ENCODE results near the gene HABP4. TPM values are rescaled to one million over a fixed set of nuclear protein-coding genes. Genes with fewer than 3 reads are reported as not detected.

HABP4 gene
- total and polyA plus RNA-seq, 9 of the 15 experiments (the other 6 are each of a cell fraction or from before 2014, with no cell fraction given), result 0.38 to 2.4 (median 1.9) TPM

DNA sequence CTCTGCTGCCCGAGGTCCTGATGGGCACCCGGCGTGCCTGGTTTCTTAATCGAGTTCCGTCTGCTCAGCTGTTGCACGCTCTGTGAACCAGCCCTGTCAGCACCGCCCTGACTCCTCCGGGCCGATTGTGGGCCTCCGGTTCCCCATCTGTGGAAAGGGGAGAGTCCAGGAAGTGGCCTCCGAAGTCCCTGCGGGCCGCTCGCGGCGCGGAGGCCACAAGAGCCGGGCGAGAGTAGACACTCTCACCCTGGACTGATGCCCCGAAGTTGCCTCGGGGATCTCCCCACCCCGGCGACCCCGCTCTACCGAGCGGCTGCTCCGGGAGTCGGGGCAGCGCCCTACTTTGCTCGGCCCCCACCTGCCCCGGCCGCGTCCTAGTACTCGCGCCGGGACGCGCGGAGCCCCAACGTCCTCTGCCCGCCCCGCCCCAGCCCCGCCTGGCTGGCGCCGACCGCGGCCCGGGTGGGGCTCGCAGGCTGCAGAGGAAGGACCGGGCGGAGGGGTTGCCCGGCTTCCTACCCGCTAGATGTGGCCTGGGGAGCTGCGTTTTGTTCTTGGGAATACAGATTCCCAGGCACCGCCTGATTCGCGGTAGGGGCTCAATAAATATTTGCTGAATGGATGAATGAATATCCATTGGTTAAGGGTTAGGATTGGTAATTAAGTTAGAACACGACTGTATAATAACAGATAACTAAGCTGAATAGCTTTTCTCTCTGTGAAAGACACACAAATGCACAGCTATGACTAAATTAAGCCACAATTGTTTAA lies 30.9 kb upstream of the HABP4 start (continued):
- TF ChIP-seq, protein P1, sequence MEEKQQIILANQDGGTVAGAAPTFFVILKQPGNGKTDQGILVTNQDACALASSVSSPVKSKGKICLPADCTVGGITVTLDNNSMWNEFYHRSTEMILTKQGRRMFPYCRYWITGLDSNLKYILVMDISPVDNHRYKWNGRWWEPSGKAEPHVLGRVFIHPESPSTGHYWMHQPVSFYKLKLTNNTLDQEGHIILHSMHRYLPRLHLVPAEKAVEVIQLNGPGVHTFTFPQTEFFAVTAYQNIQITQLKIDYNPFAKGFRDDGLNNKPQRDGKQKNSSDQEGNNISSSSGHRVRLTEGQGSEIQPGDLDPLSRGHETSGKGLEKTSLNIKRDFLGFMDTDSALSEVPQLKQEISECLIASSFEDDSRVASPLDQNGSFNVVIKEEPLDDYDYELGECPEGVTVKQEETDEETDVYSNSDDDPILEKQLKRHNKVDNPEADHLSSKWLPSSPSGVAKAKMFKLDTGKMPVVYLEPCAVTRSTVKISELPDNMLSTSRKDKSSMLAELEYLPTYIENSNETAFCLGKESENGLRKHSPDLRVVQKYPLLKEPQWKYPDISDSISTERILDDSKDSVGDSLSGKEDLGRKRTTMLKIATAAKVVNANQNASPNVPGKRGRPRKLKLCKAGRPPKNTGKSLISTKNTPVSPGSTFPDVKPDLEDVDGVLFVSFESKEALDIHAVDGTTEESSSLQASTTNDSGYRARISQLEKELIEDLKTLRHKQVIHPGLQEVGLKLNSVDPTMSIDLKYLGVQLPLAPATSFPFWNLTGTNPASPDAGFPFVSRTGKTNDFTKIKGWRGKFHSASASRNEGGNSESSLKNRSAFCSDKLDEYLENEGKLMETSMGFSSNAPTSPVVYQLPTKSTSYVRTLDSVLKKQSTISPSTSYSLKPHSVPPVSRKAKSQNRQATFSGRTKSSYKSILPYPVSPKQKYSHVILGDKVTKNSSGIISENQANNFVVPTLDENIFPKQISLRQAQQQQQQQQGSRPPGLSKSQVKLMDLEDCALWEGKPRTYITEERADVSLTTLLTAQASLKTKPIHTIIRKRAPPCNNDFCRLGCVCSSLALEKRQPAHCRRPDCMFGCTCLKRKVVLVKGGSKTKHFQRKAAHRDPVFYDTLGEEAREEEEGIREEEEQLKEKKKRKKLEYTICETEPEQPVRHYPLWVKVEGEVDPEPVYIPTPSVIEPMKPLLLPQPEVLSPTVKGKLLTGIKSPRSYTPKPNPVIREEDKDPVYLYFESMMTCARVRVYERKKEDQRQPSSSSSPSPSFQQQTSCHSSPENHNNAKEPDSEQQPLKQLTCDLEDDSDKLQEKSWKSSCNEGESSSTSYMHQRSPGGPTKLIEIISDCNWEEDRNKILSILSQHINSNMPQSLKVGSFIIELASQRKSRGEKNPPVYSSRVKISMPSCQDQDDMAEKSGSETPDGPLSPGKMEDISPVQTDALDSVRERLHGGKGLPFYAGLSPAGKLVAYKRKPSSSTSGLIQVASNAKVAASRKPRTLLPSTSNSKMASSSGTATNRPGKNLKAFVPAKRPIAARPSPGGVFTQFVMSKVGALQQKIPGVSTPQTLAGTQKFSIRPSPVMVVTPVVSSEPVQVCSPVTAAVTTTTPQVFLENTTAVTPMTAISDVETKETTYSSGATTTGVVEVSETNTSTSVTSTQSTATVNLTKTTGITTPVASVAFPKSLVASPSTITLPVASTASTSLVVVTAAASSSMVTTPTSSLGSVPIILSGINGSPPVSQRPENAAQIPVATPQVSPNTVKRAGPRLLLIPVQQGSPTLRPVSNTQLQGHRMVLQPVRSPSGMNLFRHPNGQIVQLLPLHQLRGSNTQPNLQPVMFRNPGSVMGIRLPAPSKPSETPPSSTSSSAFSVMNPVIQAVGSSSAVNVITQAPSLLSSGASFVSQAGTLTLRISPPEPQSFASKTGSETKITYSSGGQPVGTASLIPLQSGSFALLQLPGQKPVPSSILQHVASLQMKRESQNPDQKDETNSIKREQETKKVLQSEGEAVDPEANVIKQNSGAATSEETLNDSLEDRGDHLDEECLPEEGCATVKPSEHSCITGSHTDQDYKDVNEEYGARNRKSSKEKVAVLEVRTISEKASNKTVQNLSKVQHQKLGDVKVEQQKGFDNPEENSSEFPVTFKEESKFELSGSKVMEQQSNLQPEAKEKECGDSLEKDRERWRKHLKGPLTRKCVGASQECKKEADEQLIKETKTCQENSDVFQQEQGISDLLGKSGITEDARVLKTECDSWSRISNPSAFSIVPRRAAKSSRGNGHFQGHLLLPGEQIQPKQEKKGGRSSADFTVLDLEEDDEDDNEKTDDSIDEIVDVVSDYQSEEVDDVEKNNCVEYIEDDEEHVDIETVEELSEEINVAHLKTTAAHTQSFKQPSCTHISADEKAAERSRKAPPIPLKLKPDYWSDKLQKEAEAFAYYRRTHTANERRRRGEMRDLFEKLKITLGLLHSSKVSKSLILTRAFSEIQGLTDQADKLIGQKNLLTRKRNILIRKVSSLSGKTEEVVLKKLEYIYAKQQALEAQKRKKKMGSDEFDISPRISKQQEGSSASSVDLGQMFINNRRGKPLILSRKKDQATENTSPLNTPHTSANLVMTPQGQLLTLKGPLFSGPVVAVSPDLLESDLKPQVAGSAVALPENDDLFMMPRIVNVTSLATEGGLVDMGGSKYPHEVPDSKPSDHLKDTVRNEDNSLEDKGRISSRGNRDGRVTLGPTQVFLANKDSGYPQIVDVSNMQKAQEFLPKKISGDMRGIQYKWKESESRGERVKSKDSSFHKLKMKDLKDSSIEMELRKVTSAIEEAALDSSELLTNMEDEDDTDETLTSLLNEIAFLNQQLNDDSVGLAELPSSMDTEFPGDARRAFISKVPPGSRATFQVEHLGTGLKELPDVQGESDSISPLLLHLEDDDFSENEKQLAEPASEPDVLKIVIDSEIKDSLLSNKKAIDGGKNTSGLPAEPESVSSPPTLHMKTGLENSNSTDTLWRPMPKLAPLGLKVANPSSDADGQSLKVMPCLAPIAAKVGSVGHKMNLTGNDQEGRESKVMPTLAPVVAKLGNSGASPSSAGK (IDR thresholded peaks at IDR 0.05), result no peak
- TF ChIP-seq, protein P2, sequence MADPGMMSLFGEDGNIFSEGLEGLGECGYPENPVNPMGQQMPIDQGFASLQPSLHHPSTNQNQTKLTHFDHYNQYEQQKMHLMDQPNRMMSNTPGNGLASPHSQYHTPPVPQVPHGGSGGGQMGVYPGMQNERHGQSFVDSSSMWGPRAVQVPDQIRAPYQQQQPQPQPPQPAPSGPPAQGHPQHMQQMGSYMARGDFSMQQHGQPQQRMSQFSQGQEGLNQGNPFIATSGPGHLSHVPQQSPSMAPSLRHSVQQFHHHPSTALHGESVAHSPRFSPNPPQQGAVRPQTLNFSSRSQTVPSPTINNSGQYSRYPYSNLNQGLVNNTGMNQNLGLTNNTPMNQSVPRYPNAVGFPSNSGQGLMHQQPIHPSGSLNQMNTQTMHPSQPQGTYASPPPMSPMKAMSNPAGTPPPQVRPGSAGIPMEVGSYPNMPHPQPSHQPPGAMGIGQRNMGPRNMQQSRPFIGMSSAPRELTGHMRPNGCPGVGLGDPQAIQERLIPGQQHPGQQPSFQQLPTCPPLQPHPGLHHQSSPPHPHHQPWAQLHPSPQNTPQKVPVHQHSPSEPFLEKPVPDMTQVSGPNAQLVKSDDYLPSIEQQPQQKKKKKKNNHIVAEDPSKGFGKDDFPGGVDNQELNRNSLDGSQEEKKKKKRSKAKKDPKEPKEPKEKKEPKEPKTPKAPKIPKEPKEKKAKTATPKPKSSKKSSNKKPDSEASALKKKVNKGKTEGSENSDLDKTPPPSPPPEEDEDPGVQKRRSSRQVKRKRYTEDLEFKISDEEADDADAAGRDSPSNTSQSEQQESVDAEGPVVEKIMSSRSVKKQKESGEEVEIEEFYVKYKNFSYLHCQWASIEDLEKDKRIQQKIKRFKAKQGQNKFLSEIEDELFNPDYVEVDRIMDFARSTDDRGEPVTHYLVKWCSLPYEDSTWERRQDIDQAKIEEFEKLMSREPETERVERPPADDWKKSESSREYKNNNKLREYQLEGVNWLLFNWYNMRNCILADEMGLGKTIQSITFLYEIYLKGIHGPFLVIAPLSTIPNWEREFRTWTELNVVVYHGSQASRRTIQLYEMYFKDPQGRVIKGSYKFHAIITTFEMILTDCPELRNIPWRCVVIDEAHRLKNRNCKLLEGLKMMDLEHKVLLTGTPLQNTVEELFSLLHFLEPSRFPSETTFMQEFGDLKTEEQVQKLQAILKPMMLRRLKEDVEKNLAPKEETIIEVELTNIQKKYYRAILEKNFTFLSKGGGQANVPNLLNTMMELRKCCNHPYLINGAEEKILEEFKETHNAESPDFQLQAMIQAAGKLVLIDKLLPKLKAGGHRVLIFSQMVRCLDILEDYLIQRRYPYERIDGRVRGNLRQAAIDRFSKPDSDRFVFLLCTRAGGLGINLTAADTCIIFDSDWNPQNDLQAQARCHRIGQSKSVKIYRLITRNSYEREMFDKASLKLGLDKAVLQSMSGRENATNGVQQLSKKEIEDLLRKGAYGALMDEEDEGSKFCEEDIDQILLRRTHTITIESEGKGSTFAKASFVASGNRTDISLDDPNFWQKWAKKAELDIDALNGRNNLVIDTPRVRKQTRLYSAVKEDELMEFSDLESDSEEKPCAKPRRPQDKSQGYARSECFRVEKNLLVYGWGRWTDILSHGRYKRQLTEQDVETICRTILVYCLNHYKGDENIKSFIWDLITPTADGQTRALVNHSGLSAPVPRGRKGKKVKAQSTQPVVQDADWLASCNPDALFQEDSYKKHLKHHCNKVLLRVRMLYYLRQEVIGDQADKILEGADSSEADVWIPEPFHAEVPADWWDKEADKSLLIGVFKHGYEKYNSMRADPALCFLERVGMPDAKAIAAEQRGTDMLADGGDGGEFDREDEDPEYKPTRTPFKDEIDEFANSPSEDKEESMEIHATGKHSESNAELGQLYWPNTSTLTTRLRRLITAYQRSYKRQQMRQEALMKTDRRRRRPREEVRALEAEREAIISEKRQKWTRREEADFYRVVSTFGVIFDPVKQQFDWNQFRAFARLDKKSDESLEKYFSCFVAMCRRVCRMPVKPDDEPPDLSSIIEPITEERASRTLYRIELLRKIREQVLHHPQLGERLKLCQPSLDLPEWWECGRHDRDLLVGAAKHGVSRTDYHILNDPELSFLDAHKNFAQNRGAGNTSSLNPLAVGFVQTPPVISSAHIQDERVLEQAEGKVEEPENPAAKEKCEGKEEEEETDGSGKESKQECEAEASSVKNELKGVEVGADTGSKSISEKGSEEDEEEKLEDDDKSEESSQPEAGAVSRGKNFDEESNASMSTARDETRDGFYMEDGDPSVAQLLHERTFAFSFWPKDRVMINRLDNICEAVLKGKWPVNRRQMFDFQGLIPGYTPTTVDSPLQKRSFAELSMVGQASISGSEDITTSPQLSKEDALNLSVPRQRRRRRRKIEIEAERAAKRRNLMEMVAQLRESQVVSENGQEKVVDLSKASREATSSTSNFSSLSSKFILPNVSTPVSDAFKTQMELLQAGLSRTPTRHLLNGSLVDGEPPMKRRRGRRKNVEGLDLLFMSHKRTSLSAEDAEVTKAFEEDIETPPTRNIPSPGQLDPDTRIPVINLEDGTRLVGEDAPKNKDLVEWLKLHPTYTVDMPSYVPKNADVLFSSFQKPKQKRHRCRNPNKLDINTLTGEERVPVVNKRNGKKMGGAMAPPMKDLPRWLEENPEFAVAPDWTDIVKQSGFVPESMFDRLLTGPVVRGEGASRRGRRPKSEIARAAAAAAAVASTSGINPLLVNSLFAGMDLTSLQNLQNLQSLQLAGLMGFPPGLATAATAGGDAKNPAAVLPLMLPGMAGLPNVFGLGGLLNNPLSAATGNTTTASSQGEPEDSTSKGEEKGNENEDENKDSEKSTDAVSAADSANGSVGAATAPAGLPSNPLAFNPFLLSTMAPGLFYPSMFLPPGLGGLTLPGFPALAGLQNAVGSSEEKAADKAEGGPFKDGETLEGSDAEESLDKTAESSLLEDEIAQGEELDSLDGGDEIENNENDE (IDR thresholded peaks at IDR 0.05; ENCODE audit: low read depth, low read length), result no peak
- TF ChIP-seq ZNF316 (IDR thresholded peaks at IDR 0.05), result no peak
